Stimulated activated naive CD4-positive, alpha-beta T cell treated with Interleukin-2 at 50 U/mL for 16 hours (primary cell): ENCODE measurements around the gene AFAP1L1.

ENCODE experiments used
- DNase-seq: peaks from one replicate; lab custom pipeline; 2025; lab: John Stamatoyannopoulos, UW

AFAP1L1 gene

DNA sequence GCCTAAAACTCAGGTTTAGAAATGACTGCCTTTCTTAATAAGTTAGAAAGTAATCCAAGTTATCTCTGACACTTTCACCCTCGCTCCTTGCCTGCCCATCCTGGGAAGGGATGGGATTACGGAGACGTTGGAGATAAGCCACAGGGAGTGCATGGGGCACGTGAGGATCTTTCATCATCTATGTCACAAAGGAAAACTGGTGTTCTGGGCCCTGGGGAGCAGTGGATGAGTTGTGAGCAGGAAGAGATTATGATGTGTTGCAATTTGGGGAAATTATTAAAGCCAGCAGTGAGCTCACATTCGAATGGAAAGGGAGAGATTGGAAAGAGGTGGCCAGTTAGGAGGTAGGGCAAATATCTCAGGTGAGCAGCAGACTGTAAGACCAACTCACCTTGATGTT, 12.8 kb downstream of the AFAP1L1 start:
- no peak for DNase-seq

DNA sequence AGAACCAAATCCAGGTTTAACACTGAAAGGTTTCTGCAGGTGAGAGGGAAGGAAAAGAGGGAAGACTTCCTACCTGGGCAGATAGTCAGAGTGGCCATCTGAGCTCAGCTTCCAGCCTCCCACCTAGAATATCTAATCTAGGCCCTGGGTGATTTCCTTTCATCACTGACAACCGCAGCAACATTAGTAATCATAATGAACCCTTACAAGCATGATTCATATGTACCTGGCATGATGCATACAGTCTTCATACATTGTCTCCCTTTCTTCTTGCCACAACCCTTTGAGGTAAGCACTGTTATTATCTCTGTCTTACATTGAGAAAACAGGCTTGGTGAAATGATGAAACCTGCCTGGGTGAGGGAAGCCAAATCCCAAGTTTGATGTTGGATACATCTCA, 13.5 kb downstream of the AFAP1L1 start:
- no peak for DNase-seq

- no peak for DNase-seq
Measured at GRCh38 chr5:149288436-149288835, 16.8 kb downstream of the AFAP1L1 start.

GRCh38 chr5:149289301-149289700, 17.6 kb downstream of the AFAP1L1 start:
- no peak for DNase-seq

DNA sequence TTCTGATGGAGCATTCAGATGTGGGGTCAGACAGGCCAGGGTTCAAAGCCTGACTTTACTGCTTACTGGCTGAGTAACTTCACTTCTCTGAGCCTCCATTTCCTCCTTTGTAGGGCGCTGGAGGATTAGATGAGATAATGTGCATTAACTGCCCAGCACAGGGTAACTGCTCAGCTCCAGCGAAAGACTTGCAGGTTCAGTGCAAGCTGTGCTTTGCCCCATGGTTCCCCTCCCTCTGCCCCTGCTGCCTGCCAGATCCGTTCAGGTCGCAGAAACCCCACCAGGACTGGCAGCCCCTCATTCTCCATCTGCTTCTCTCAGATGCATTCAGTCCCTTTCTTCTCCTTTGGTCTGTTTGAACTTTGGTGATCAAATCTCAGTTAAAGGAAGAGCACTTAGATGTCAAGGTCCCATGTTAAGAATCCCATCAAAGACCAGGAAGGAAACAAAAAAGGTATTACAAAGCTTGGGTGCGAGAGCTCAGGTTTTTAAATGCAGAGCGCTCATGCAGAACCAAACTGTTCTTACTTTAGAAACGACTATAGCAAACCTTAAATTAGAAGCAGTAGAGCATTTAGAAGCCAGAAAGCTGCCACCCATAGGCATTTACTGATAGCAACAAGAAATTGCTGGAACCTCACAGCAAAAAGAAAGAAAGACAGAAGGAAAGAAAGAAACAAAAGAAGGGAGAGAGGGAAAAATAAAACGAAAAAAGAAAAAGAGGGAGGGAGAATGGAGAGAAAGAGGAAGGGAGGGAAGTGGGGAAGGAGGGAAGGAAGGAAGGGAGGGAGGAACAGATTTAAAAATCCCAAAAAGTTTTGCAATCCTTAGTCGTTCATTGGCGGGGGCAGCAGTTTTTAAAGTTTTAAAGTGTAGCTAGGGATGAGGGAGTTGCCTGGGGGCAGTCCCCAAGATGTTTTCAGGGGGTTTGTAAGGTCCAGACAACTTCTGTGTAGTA, 23.5 kb downstream of the AFAP1L1 start:
- no peak for DNase-seq

DNA sequence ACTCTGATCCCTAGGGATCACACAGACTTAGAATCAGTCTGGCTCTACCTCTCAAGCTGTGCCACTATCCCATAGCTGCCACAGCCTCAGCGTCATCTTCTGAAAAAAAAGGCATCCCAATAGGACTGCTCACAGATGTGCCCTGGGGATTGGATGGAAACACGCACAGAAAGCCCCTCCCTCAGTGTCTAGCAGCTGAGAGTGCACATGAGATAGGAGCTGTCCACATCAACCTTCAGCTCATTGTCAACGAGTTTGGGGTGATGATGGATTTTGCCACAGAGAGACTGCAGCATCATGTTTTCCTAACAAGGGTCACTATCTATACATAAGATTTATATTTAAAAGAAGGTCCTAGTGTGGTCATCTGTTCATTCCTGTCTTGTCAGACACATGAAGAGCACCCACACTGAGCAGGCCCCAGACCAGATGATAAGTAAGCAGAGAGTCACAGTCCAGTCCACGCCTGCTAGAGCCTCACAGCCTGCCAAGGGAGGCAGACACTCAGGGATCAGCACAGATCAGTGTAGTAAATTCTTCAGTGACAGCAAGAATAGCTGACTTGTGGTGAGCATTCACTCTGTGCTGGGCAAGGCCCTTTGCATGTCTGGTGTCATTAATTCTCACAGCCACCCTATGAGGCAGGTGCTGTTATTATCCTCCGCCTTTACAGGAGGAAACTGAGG, 25.8 kb downstream of the AFAP1L1 start:
- DNase-seq, result no peak

GRCh38 chr5:149298163-149298562, 26.5 kb downstream of the AFAP1L1 start:
- no peak for DNase-seq

GRCh38 chr5:149298842-149299404, 27.3 kb downstream of the AFAP1L1 start:
- no peak for DNase-seq

- DNase-seq, result no peak
Measured at GRCh38 chr5:149299451-149300054, 27.9 kb downstream of the AFAP1L1 start.

- DNase-seq, result no peak
Measured at GRCh38 chr5:149300441-149300840, 28.8 kb downstream of the AFAP1L1 start.

- DNase-seq, result no peak
Measured at GRCh38 chr5:149301049-149301743, 29.5 kb downstream of the AFAP1L1 start.

- no peak for DNase-seq
Measured at GRCh38 chr5:149301744-149302380, 30.2 kb downstream of the AFAP1L1 start.

GRCh38 chr5:149302641-149303040, 31.0 kb downstream of the AFAP1L1 start:
- DNase-seq, result no peak

- no peak for DNase-seq
Measured at GRCh38 chr5:149303210-149303609, 31.6 kb downstream of the AFAP1L1 start.

- DNase-seq, result no peak
Measured at GRCh38 chr5:149304195-149305078, 32.8 kb downstream of the AFAP1L1 start.

DNA sequence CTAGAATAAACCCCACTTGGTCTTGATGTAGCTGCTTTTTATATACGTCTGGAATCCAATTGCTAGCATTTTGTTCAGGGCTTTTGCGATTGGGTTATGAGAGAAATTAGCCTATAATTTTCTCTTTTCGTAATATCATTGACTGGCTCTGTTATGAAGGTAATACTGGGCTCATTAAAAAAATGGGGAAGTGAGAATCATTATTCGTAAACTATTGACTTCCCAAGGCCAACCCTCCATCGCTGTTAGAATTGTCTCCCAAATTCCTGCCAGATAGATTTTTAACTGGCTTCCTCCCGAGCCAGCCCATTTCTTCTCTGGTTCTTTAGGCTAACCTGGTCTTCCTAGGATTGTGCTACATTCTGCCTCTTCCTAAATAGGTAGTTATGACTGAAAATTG, 37.7 kb downstream of the AFAP1L1 start:
- DNase-seq, result no peak

DNA sequence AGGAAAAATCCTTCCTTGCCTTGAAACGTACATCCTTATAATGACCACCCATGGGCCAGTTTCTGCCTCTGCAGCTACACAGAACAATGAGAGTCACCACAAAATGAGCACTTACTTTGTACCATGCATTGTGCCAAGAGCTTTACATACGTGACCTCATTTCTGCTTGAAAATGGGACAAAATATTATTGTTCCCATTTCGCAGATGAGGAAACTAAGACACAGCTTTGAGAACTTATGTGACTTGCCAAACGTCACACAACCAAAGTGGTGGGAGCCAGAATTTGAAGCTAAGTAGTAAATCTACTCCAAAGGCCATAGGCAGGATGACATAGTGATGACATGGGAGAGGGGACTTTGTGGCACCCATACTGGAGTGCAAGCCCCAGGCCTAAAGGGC, 38.8 kb downstream of the AFAP1L1 start:
- DNase-seq, result no peak

- no peak for DNase-seq
Measured at GRCh38 chr5:149310947-149311658, 39.4 kb downstream of the AFAP1L1 start.

- DNase-seq, result no peak
Measured at GRCh38 chr5:149313151-149313841, 41.6 kb downstream of the AFAP1L1 start.
